SU-DHL-6 (cell line): ENCODE results near the gene AGAP1.

Source experiments
- EZH2phosphoT487 ChIP-seq: fragments of 200-600 bp; sonication (generic), shearing (Covaris generic); conservative IDR thresholded peaks from 2 replicates; pipeline ENCODE4 v1.6.1; 2018; ENCODE audit warnings: mild to moderate bottlenecking, antibody characterized with exemption, low read length, moderate library complexity, mixed read lengths
- TF ChIP-seq, protein P1 (sequence below): fragments of 200-600 bp; sonication (generic); IDR thresholded peaks from one replicate; pipeline ENCODE4 v1.5.1; 2017; ENCODE audit warnings: antibody characterized with exemption, mild to moderate bottlenecking, low read length, moderate library complexity; ENCODE audit not compliant: insufficient read depth, poor library complexity, severe bottlenecking

GRCh38 chr2:235781775-235782174 lies 287.9 kb downstream of the AGAP1 start:
- TF ChIP-seq, protein P1, sequence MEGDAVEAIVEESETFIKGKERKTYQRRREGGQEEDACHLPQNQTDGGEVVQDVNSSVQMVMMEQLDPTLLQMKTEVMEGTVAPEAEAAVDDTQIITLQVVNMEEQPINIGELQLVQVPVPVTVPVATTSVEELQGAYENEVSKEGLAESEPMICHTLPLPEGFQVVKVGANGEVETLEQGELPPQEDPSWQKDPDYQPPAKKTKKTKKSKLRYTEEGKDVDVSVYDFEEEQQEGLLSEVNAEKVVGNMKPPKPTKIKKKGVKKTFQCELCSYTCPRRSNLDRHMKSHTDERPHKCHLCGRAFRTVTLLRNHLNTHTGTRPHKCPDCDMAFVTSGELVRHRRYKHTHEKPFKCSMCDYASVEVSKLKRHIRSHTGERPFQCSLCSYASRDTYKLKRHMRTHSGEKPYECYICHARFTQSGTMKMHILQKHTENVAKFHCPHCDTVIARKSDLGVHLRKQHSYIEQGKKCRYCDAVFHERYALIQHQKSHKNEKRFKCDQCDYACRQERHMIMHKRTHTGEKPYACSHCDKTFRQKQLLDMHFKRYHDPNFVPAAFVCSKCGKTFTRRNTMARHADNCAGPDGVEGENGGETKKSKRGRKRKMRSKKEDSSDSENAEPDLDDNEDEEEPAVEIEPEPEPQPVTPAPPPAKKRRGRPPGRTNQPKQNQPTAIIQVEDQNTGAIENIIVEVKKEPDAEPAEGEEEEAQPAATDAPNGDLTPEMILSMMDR, result no peak
- no peak for TF ChIP-seq EZH2phosphoT487
